ENCODE results near the gene VWA1. TPM values are rescaled to one million over a fixed set of nuclear protein-coding genes. Genes with fewer than 3 reads are reported as not detected.

VWA1 gene
- total RNA-seq, 1 donor from 2014 or later = 2.4 TPM

DNA sequence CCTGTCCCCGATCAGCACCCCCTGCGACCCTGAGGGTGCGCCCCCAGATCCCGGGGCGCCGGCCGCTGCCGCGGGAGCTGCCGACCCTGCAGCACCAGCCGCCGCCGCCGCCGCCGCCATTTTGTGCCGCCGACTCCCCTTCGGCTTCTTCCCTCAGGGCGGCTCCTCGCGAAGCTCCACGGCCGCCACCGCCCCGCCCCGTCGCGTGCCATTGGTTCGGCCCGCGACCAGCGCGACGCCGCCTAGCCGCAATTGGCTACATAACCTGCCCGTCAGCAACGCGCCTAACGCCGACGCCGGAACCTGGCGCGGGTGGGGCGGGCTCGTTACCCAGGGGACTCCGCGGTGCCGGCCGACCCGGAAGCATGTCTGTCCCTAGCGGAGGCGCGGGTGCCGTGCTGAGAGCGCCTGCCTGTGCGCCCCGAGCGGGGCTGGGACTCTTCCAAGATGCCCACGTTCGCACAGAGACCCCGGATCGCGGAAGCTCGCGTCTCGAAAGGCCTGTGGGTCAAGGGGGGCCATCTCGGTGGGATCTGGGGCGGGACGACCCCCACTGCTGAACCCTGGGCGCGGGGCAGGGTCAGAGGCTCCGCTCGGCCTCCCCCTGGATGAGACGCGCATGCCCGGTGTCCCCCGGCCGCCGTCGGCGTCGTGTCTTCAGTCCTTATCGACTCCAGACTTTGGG, 36.2 kb upstream of the VWA1 start, which contains the start of gene CCNL2:
Gene CCNL2, minus strand, starts transcription at position 149 of the 685 bp plus-strand sequence. Its CDS starts 29 bp downstream, at position 120.
- Mint-ChIP-seq H3K4me1 (peaks cover 23% of the 10 kb centered on the region), H3K27me3 (ENCODE audit: insufficient read depth, low read depth) (peaks cover 8% of the 10 kb centered on the region), H3K9me3 (no peaks in the 10 kb centered on the region), H3K4me3 (peak within 1 kb of the TSS; percentile 96), H3K27ac (peak within 1 kb of the TSS; percentile 74), H3K36me3 (peaks cover 28% of the 10 kb centered on the region)
- peaks cover 6% of the 10 kb centered on the region for H3K36me3 ChIP-seq
- peaks cover 11% of the 10 kb centered on the region for H3K4me1 ChIP-seq
- peak; percentile 100 for DNase-seq (ENCODE audit: low spot score)
- TF ChIP-seq, protein P1, sequence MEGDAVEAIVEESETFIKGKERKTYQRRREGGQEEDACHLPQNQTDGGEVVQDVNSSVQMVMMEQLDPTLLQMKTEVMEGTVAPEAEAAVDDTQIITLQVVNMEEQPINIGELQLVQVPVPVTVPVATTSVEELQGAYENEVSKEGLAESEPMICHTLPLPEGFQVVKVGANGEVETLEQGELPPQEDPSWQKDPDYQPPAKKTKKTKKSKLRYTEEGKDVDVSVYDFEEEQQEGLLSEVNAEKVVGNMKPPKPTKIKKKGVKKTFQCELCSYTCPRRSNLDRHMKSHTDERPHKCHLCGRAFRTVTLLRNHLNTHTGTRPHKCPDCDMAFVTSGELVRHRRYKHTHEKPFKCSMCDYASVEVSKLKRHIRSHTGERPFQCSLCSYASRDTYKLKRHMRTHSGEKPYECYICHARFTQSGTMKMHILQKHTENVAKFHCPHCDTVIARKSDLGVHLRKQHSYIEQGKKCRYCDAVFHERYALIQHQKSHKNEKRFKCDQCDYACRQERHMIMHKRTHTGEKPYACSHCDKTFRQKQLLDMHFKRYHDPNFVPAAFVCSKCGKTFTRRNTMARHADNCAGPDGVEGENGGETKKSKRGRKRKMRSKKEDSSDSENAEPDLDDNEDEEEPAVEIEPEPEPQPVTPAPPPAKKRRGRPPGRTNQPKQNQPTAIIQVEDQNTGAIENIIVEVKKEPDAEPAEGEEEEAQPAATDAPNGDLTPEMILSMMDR (IDR thresholded peaks at IDR 0.05) = peak; percentile 65
- TF ChIP-seq EZH2 (IDR thresholded peaks at IDR 0.05) = peak; percentile 39
- no peak for TF ChIP-seq EZH2phosphoT487 (IDR thresholded peaks at IDR 0.05)
- H2AFZ ChIP-seq (replicated peaks) = no peak within 1 kb of the TSS
- H3F3A ChIP-seq (ENCODE audit: low read depth) = peaks cover 43% of the 10 kb centered on the region
- peak within 1 kb of the TSS; percentile 6 for H3K27ac ChIP-seq
- peak within 1 kb of the TSS; percentile 90 for H3K4me2 ChIP-seq
- H3K9me3 ChIP-seq (ENCODE audit: low read depth) = no peaks in the 10 kb centered on the region
- H3K4me3 ChIP-seq = peak within 1 kb of the TSS; percentile 97
- no peaks in the 10 kb centered on the region for H3K27me3 ChIP-seq
- peaks cover 21% of the 10 kb centered on the region for H4K20me1 ChIP-seq (ENCODE audit: low read depth)
- peak within 1 kb of the TSS; percentile 99 for H3K9ac ChIP-seq
- H3K79me2 ChIP-seq (ENCODE audit: low read depth) = peaks cover 71% of the 10 kb centered on the region

DNA sequence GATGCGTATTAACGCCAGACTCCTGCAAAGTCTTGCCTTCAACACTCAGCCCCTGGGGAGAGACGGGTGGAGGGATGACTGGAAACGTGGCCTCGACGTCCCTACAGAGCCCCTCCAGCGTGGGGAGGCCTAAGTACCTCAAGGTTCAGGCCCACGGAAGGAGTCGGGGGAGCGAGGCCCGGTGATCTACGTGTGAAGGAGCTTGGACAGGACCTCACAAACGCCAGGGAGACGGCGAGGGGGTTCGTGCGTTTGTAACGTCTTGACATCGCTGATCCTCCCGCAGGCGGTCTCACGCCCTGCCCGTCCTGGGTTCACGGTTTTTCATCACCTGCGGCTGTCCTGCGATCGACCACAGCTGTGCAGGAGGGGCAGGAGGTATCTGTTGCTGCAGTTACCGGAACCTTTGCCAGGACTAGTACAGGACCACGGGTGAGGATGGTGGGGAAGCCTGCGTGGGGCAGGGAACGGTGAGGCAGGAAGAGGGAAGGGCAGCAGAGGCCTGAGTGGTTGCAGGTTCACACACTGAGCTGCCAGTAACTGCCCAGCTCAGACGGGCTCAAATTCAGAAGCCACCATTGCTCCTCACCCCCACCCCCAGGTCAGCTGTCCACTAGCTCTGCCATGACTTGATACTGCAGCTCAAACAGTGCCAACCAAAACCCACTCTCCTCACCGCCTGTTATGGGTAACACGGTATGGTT, 35.5 kb upstream of the VWA1 start:
- no peaks in the 10 kb centered on the region for H3K9me3 Mint-ChIP-seq
- H3K4me1 Mint-ChIP-seq = peaks cover 23% of the 10 kb centered on the region
- H3K27ac ChIP-seq = no peak overlapping the region
- no peaks in the 10 kb centered on the region for H3K9me3 ChIP-seq (ENCODE audit: low read depth)
- TF ChIP-seq EZH2 (IDR thresholded peaks at IDR 0.05) (peak; percentile 9), EZH2phosphoT487 (IDR thresholded peaks at IDR 0.05) (no peak)
- TF ChIP-seq, protein P1 (IDR thresholded peaks at IDR 0.05) = no peak
- H3F3A ChIP-seq (ENCODE audit: low read depth) = peaks cover 43% of the 10 kb centered on the region
- H2AFZ ChIP-seq (replicated peaks) = no peak overlapping the region
- peaks cover 28% of the 10 kb centered on the region for H3K36me3 Mint-ChIP-seq
- H3K79me2 ChIP-seq (ENCODE audit: low read depth) = peaks cover 74% of the 10 kb centered on the region
- no peaks in the 10 kb centered on the region for H3K27me3 ChIP-seq
- peak overlapping the region; percentile 96 for H3K4me3 Mint-ChIP-seq
- peaks cover 11% of the 10 kb centered on the region for H3K4me1 ChIP-seq
- H3K9ac ChIP-seq = peak overlapping the region; percentile 87
- peak overlapping the region; percentile 86 for H3K4me2 ChIP-seq
- H3K36me3 ChIP-seq = peaks cover 6% of the 10 kb centered on the region
- H4K20me1 ChIP-seq (ENCODE audit: low read depth) = peaks cover 21% of the 10 kb centered on the region
- peak; percentile 47 for DNase-seq (ENCODE audit: low spot score)
- peak overlapping the region; percentile 87 for H3K27ac Mint-ChIP-seq
- H3K27me3 Mint-ChIP-seq (ENCODE audit: insufficient read depth, low read depth) = peaks cover 8% of the 10 kb centered on the region
- peak overlapping the region; percentile 97 for H3K4me3 ChIP-seq

DNA sequence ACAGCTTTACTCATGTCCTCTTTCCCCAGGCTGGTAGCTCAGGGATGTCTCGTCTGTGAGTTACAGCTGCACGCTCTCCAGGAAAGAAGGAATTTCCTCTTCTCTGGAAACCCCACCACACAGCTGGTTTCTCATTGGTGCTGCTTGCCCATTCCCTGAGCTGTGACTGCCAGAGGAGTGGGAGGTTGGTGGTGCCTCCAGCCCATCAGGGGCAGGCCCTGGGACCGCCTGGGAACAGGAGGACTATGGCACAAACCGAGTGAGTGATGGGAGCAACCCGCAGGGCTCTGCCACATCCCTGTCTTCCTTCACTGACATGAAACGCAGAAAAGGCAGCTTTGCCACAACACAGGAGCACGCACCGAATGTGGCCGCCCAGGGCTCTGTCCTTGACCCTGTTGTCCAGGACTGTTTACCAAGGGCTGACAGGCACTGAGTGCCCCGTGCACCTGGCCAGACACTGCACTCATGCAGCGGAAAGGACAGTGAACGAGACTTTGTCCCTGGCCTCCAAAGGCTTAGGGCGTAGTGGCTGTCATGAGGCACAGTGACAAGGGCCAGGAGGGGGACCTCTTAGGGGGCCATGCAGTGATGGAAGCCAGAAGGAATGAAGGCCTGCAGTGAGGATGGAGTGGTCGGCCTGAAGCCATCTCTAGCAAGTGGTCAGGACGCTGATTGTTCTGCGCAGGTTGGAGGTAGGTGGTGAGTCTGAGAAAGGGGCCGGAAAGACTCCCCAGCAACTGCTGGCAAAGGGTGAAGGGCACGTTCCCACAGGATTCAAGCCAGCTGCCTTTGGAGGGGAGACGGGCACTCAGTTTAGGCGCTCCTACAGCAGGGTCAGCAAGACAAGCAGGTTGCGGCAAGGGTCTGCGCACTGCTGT, 34.7 kb upstream of the VWA1 start:
- Histone ChIP-seq H3K4me2 (peak overlapping the region; percentile 86), H4K20me1 (ENCODE audit: low read depth) (peaks cover 15% of the 10 kb centered on the region), H3K79me2 (ENCODE audit: low read depth) (peaks cover 74% of the 10 kb centered on the region), H3F3A (ENCODE audit: low read depth) (peaks cover 48% of the 10 kb centered on the region), H3K9ac (no peak overlapping the region), H3K27me3 (no peaks in the 10 kb centered on the region), H2AFZ (replicated peaks) (no peak overlapping the region), H3K4me3 (peak overlapping the region; percentile 97), H3K4me1 (peaks cover 13% of the 10 kb centered on the region), H3K27ac (no peak overlapping the region), H3K36me3 (peaks cover 10% of the 10 kb centered on the region), H3K9me3 (ENCODE audit: low read depth) (no peaks in the 10 kb centered on the region)
- peaks cover 8% of the 10 kb centered on the region for H3K27me3 Mint-ChIP-seq (ENCODE audit: insufficient read depth, low read depth)
- peaks cover 23% of the 10 kb centered on the region for H3K4me1 Mint-ChIP-seq
- no peak for TF ChIP-seq EZH2 (IDR thresholded peaks at IDR 0.05)
- no peaks in the 10 kb centered on the region for H3K9me3 Mint-ChIP-seq
- H3K36me3 Mint-ChIP-seq = peaks cover 28% of the 10 kb centered on the region
- peak overlapping the region; percentile 96 for H3K4me3 Mint-ChIP-seq
- DNase-seq (ENCODE audit: low spot score) = no peak
- peak overlapping the region; percentile 87 for H3K27ac Mint-ChIP-seq
